GM15510 (cell line): ENCODE measurements around the gene DIP2B.

Source experiments
- POLR2A ChIP-seq: IDR thresholded peaks from 3 replicates; pipeline ENCODE4 v1.6.1; 2011; ENCODE audit warnings: borderline replicate concordance; ENCODE audit not compliant: insufficient read length; ENCODE audit errors: extremely low read depth

DIP2B gene

GRCh38 chr12:50562520-50563433 lies 58.0 kb downstream of the DIP2B start:
- TF ChIP-seq POLR2A: no peak

DNA sequence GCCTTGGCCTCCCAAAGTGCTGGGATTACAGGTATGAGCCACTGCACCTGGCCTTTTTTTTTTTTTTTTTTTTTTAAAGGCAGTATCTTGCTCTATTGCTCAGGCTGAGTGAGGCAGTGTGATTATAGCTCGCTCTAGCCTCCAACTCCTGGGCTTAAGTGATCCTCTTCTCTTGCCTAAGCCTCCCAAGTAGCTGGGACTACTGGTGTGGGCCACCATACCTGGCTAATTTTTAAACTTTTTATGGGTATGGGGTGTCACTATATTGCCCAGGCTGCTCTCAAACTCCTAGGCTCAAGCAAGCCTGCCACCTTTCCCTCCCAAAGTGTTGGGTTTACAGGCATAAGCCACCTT lies 58.6 kb downstream of the DIP2B start:
- no peak for TF ChIP-seq POLR2A

- no peak for TF ChIP-seq POLR2A
These were observed 59.6 kb downstream of the DIP2B start for GRCh38 chr12:50564237-50564947.

DNA sequence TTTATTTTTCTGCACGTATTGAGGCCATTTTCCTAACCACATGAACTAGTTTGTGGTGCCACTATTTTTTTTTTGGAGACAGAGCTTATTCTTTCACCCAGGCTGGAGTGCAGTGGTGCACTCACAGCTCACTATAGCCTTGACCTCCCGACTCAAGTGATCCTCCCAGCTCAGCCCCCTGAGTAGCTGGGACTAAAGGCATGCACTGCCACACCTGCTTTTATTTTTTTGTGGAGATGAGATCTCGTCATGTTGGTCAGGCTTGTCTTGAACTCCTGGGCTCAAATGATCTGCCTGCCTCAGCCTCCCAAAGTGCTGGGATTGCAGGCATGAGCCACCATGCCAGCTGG lies 60.1 kb downstream of the DIP2B start:
- no peak for TF ChIP-seq POLR2A

- TF ChIP-seq POLR2A: no peak
These were observed 61.3 kb downstream of the DIP2B start for GRCh38 chr12:50566066-50566465.

GRCh38 chr12:50567926-50568325 lies 63.1 kb downstream of the DIP2B start:
- no peak for TF ChIP-seq POLR2A

DNA sequence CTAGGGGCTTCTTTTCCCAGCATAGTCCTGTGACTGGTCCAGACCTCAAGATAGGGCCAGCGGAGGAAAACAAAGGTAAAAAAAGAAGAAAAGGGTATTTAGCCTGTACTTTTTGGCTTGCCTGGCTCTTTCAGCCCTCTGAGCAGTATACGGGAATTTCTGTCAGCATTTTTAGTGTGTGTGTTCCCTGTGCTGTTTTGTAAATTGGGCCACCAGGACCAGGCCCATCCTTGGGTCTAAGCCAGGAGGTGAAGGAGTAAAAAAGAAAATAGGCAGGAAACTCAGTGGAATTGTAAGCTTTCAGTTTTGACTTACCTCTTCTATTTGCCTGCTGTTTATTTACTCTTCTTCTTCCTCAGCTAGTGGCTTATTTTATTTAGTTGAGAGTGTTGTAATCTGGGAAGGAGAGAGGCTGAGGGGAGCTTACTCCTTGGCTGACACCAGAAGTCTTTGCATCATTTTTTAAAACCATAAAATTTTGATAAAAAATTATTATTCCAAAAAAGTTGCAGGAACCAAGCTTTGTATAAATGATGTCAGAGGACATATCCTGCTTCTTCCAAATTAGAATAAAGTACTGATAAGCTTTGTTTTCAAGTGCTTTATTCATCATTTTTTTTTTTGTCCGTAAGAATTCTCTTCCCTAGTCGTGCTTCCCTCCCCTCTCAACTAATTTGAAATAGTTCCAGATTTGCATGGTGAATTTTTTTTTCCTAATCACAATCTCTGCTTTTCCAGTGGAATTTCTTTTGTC lies 63.7 kb downstream of the DIP2B start:
- no peak for TF ChIP-seq POLR2A

GRCh38 chr12:50569321-50569720 lies 64.5 kb downstream of the DIP2B start:
- TF ChIP-seq POLR2A: no peak

DNA sequence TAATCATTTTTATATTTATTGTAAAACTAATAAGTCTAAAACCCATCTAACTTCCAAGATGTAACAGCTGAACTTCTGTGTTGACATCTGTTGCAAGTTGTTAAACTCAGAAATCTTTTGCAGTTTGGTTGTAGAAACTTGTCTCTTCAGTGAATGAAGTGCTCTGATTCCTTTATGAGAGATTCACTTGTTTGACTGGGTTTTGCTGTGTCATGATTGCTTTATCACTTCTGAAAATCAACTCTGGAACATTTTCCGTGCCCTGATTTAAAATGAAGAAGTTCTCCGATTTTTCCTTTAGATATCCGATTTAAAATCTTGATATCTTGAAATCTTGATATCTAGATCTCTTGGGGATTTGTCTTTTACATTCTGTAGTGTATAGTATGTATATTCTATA lies 65.1 kb downstream of the DIP2B start:
- no peak for TF ChIP-seq POLR2A

GRCh38 chr12:50571786-50572185 lies 67.0 kb downstream of the DIP2B start:
- no peak for TF ChIP-seq POLR2A

GRCh38 chr12:50572287-50572686 lies 67.5 kb downstream of the DIP2B start:
- TF ChIP-seq POLR2A: no peak

DNA sequence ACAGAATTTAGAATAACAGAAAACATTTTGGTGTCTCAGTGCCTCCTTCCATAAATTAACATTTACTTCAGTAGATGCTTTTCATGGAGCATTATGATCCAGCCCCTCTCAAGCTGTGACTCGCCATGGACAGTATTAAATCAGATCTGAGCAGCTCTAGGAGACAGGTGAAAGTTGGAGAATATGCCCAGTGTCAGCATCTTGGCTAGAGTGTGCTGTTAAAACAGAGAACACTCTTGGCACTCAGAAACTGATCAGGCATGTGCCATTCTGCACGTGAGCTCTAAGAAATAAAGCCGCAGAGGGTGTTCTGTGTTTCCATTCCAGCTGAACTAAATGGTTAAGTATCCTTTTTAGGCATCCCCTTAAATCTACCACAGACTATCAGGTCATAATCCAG lies 68.0 kb downstream of the DIP2B start:
- no peak for TF ChIP-seq POLR2A

DNA sequence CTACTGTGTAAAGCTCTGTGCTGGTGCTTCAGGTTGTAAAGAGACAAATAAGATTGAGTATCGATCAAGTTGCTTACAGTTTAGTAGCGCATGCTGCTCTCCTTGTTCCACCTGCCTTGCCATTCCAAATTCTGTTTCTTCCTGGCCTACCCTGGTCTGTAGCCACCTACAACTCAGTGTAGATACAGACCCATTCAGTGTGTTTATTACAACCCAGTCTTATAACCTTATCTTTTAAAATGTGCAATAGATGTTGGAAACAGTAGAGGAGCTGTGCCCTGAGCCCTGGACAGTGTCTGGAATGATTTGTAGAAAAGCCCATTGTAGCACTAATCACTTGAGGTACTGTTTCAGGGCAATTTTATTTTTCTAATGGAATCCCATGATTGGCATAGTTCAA lies 68.5 kb downstream of the DIP2B start:
- TF ChIP-seq POLR2A: no peak

DNA sequence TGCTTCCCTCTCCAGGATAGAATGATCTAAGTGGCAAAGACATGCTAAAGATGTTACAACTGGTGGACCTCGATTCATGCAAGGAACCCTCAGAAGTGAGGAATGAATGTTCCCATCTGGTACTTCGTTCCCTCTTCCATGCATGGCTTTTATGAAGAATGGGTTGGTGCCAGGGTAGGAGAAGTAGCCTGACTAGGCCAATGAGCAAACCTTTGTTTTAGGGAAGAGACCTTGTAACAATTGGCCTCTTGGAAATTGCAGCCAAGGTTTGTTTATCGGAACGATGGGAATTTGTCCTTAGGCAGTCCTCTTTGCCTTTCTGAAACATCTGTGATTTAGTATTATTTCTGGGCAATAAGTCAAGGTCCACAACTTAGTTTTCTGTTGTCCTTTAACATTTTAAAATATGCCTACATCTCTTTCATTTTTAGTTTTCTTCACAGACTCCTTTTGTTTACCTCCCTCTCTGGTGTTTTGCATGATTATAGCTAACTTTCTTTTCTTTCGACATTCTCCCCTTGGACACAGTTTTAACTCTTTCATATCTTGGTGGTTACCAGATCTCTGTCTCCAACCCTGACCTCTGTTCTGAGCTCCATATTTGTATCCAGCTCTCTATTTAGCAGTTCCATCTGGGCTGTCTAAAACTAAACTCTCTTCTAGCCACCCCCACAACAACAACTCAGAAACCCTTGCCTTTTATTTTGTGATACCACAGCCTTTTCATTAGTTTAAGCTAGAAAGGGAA lies 70.0 kb downstream of the DIP2B start:
- no peak for TF ChIP-seq POLR2A
